HG03039 (cell line): Measurements from ENCODE around the gene KCNA2.

Source experiments
- ATAC-seq: cut with Tn5 transposase; IDR thresholded peaks from one replicate; pipeline ENCODE4 v1.9.1; 2021; ENCODE audit warnings: mild to moderate bottlenecking, moderate library complexity; ENCODE audit not compliant: unreplicated experiment

Gene KCNA2

DNA sequence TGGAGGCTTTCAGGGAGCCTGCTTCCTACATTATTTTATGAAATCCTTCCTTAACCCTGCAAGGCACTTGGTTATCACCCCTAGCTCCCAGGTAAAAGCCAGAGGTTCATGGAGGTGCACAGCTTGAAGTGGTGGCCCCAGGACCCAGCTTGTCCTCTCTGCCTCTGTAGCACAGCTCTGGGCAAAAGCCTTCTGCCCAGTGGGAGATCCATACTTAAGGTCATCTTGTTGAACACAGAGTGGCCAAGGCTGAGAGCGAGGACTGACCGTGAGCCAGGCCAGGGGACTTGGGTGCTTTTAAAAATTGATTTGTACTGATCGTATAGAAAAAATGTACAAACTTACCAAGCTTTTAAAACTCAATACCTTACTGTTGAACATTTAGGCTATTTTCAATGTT lies 33.4 kb downstream of the KCNA2 start:
- ATAC-seq = no peak

DNA sequence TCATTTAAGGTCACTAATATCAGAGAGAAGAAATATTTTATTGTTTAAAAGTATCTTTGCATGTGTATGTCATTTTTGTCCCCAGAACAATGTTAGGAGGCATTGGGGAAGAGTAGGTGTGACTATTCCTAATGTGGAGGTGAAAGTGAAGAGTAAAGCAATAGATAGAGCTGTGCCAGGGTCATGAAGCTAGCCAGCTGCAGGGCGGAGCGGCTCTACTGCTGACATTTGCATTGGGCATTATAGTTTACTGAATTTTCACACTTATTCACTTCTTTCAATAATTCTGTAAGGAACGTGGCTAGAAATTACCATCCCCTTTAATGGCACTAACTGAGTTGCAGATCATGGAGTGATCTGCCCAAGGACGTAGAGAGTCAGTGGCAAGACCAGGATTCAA lies 35.3 kb downstream of the KCNA2 start:
- ATAC-seq = no peak

DNA sequence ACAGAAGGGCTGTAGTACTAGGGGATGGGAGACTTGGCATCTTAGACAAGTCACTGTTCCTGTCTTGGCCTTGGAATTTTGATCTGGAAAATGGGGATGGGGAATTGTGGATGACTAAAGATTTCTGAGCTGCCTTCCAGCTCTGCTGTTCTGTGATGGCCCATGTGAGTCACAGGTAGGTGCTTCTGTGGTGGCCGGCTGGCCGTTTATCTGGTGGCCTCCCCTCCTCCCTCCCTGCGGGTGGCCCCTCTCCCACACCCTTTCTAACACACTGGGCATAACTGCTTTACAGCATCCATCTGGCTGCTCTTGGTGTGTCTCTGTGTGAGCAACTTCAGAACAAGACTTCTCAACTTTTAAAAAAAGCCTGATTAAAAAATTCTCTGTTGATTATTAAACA lies 35.9 kb downstream of the KCNA2 start:
- ATAC-seq = no peak

DNA sequence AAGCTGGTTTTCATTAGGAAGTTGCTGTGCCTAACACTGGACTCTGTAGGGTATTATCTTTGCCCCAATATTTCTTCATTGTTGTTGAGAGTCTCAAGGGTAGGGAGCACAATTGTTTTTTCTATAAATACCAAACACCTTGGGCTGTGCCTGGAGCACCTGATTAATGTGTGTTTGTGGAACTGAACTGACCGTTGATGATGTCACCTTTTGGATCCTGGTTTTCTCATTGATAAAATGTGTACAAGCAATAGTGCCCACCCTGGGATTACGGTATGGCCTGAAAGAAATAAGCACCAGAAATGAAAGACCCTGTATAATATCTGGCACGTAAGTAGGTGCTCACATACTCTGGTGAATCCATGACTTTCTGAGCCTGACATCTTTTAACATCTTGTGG lies 39.3 kb downstream of the KCNA2 start:
- no peak for ATAC-seq

DNA sequence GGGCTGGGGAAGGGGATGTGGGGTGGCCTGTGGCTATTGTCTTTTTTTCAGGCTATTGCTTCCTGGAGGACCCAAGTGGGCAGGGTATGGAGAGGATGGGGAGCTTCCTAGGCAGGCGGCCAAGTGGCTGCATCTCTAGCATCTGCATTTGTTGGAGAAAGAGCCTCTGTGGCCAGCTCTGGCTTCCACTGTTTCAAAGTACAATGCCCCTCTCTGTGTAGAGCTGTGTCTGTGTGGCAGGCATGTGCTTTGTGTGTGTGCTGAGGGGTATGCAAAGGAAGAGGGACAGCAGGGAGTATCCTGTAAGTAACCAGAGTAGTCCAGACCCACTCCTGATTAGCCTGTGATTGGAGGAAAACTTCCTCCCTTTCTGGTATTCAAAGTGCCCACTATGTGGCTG lies 40.6 kb downstream of the KCNA2 start:
- ATAC-seq = no peak

DNA sequence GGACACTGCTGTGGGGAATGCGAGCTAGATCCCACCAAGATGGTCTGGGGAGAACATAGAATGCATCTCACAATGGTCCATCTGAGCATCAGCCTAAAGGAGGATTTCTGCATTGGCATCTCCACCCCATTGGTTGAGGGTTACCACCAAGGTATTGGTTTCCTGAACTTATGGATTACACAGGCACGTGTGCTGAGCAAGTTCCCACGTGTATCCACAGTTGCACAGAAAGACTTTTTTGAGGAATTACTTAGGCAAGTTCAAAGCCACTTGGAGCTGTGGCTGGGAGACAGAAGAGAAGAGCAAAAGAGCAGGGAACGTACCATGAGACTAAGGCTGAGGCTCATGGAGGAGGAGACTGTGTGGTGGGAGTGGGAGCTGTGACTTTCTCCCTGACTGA lies 43.1 kb downstream of the KCNA2 start:
- ATAC-seq = no peak

DNA sequence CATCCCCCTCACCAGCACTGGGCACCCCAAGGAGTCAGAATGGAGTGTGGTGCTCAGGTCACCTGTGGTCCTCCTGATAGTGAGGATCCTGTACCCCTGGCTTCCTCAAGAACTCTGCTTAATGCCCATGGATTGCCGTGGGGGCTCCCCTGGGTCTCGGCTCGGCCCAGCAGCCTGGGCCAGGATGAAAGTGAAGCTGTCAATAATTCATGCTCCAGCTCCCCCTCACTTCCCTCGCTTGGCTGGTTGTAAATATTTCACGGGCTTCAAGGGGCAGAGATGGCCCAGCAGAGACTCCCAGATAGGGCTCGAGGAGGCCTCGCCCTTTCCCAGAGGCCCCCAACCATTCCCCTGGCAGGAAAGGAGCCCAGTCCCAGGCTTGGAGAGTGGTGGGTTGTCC lies 44.6 kb downstream of the KCNA2 start:
- ATAC-seq = no peak

DNA sequence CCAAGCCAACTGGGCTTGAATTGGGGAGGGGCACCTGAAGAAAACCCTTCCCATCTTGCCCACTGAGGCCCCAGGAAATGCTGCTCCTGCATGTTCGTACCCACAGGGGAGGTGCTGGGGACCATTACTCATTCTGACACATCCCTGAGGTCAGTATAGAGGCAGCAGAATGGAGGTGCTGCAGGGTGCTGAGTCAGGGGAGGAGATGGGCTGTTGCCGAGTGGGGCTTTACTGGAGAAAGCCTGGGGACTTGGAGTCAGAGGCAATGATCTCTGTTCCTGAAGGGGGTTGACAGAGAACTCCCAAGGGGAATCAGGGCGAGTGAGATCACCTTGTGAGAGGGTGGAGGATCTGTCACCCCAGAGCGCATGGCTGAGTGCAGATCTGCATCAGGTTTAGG lies 47.0 kb downstream of the KCNA2 start:
- ATAC-seq = no peak

DNA sequence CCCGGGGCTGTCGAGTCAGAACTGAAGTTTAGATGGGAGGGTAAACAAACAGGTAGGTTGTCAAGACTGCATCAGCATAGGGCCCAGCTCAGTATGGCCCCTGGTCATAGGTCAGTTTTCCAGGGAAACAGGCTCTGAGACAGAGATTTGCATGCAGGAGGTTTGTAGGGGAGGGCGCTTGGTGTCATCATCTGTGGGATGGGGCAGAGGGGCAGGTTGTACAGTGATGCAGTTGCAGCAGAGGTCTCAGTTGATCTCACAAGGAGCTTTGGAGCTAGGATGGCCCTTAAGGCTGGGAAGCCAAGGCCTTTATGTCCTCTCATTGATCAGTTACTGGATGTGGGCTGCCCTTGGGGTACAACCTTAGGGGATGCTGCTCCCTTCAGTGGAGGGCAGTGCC lies 48.7 kb downstream of the KCNA2 start:
- no peak for ATAC-seq

DNA sequence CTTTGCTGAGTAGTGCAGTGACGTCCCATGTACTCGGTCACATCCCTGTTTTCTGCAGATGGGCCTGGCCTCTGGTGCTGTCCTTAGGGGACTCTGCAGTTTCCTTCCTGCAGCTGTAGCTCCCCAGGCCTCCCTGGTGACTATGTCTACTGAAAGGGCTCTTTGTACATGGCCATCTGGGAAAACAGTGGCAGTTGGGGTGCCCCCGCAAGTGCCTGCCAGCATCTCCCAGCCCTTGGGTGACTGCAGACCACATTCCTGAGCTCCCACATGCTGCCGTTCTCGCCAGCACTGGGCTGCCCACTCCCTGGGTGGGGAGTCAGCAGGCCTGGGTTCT lies 49.7 kb downstream of the KCNA2 start:
- no peak for ATAC-seq

DNA sequence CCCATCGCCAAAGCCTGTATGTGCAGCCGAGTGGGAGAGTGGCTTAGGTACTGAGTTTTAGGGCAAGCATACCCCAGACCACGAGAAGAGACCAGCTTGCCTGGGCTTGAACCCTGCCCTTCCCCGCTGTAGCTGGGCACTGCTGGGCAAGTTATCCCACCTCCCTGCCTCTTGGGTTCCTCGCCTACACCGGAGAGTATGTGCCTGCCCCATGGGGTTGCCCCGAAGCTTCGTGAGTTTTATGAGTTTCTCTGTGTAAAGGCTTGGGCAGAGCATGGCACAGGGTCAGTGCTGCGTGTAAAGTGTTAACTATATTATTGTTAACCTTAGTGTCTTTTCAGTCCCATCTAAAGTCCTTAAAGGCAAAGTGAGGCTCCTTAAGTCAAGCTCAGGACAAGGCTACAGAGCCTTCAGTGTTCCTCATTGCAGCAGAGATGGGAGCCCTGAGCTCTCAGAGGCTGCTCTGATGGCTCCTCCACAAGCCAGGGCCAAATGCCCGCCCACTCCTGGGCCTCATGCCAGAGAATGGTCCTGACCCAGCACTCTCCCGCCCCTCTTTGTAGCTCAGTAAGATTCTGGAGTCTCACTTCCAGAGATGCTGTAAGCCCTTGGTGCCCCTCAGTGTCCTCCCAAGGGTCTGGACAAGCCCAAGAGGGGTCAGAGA lies 50.2 kb downstream of the KCNA2 start:
- no peak for ATAC-seq

DNA sequence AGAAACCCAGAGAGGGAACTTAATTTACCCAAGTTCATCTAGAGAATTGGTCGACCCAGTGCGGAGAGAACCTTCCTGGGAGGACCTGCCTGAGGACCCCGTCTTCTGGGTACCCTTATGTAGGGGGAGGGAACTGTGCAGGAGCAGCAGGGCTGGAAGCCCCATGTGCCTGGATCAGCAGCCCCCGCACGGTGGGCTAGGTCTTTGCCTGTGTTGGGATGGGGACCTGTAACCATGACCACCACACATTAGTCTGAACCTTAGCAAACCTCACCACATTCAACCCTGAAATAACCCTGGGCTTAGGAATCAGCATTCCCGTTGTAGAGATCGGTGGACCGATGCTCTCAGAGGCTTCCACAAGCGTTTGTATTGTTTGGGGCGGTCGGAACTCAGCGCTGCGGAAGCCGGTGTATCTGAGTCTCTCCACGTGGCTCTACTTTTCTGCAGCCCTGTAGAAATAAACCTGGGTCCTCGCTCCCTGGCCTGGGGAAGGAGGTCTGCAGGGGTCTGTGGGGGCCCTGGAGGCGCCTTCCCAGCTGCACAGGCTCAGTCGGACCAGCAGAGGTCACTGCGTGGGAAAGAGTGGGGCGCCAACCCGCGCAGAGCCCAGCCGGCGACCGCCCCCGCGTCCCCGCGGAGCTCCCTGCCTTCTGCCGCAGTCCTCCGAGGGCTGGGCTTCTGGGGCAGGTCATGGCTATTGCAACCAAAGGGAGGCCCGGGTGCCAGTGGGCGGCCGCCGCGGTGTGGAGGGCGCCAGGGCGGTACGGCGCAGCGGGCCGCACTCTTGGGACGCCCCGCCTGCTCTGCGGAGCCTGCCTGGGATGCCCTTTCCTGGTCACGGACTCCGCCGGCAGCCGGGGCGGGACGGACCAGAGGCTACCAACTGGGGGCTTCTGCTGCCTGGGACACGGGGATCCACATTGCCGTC lies 51.0 kb downstream of the KCNA2 start:
- peak; percentile 47 for ATAC-seq

DNA sequence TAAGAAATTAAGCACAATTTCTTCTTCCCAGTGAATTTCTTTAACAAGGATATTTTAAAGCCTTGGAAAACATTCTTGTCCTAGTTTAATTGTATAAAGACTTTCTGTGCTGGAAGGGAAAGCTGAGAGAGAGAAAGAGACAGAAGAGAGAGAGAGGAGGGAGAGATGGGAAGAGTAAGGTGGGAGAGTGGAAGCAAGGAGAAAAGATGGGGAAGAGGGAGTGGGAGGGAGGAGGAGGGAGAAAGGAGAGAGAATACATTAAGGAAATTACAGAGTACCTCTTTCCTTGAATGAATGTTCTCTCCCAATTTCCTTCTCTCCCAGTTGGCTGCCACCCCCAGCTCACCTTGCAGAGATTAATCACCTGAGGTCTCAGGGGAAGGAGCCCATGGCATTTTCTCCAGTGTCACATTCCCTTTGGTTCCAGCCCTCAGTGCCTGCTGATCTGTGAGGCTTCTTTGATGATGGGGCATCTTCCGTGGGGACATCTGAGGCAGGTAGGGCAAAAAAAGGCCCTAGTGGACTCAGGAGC lies 54.8 kb downstream of the KCNA2 start:
- ATAC-seq = no peak

DNA sequence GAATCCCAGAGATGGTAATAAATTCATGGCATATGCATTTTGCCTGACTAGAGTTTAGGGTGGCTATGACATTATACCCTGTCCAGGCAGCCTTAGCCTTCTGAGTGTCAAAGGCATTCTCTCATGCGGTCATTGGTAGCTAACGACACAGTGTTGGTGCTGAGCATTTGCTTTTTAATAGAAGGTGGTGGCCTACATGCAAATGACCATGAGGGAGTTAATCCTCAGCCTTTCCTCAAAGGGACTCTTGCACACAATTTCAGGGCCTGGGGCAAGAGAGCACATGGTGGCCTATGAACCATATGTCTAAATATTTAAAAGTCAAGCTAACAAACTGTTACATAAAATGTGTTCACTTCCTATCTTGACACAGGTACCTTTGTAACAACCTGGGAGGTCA lies 56.3 kb downstream of the KCNA2 start:
- ATAC-seq = no peak

DNA sequence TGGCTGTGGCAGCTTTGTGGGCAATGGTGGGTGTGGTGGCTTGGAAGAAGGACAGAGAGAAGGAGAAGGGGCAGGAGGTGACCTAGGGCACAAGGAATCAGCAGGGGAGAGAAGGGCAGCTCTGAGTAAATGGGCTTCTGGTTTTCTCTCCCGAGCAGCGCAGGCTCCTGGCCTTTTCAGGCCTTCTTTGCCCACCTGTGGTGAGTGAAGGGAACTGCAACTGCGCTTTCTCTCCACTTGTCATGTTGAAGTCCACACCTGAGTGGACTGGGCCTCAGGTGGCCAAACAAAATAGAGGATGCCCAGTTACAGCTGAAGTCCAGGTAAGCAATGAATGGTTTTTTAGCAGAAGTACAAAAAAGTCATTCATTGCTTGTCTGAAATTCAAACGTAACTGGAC lies 57.8 kb downstream of the KCNA2 start:
- no peak for ATAC-seq

DNA sequence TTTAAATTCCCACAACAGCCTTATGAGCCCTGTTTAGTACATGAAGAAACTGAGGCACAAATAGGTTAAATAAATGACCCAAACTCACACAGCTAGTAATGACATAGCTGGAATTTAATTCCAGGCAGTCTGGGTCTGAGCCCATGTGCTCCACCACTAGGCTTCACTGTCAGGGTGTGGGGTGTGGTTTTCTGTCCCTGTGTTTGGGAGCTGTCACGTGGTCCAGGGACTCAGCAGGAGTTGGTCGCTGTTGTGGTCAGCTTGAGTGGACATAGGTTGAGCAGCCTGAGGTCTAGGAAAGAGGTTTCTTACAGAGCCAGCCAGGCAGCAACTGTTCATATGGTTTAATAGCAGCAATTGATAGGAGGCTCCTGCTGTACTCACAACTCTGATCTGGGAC lies 59.1 kb downstream of the KCNA2 start:
- ATAC-seq = no peak

DNA sequence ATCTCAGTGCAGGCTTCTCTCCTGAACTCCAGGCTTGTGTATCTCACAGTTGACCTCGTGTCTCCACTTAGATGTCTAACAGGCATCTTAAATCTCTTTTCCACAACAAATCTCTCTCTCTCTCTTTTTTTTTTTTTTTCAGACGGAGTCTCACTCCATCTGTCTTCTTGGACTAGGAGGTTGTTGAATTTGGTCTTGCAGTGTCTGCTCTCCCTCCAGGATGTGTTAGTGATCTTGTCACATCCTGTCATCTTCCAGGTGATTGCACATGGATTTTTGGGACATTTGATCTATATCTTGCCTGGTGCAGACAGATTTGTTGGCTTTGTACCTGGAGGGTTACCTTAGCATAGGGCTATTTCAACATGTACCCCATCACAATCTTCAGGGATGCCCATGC lies 60.7 kb downstream of the KCNA2 start:
- ATAC-seq = no peak

DNA sequence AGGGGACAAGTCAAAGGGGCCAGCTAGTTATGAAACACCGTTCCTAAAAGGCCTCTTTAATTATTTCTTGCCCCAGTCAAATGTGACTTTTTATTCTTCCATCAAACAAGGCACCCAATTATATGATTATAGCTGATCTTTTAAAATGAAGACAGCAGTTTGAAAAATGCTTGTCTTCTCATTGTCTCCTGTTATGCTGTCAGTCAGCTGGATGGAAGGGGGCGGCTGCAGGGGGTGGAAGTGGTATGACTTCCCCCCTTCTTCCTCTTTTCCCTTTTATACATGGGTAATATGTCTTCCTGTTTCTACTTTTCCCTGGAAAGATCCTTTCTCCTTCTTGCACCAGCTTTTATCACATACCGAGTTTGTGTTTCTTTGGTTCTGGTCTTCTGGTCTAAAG lies 61.4 kb downstream of the KCNA2 start:
- ATAC-seq = no peak
